Measurements from ENCODE around the gene TMX1.

The TMX1 gene

GRCh38 chr14:51304438-51304837 is 64.4 kb downstream of the TMX1 start:
- H3K27me3 Mint-ChIP-seq (ENCODE audit: low read depth): peaks cover 5% of the 10 kb centered on the region
- H3K4me3 Mint-ChIP-seq: no peak overlapping the region
- no peak for TF ChIP-seq CTCF (IDR thresholded peaks at IDR 0.05; ENCODE audit: unreplicated experiment in 3 of 3)
- no peaks in the 10 kb centered on the region for H3K9me3 Mint-ChIP-seq
- H3K36me3 Mint-ChIP-seq (ENCODE audit: low read depth): no peaks in the 10 kb centered on the region
- H3K4me1 Mint-ChIP-seq: peaks cover 50% of the 10 kb centered on the region
- no peak overlapping the region for H3K27ac Mint-ChIP-seq

- H3K27ac Mint-ChIP-seq: no peak overlapping the region
- no peaks in the 10 kb centered on the region for H3K9me3 Mint-ChIP-seq
- no peaks in the 10 kb centered on the region for H3K36me3 Mint-ChIP-seq (ENCODE audit: low read depth)
- H3K4me1 Mint-ChIP-seq: peaks cover 46% of the 10 kb centered on the region
- peaks cover 3% of the 10 kb centered on the region for H3K27me3 Mint-ChIP-seq (ENCODE audit: low read depth)
- TF ChIP-seq CTCF (IDR thresholded peaks at IDR 0.05; ENCODE audit: unreplicated experiment in 3 of 3): no peak
- no peak overlapping the region for H3K4me3 Mint-ChIP-seq
These were observed 64.9 kb downstream of the TMX1 start for GRCh38 chr14:51304941-51305340.

- Mint-ChIP-seq H3K27me3 (ENCODE audit: low read depth) (peaks cover 3% of the 10 kb centered on the region), H3K9me3 (no peaks in the 10 kb centered on the region), H3K4me3 (no peak overlapping the region), H3K4me1 (peaks cover 54% of the 10 kb centered on the region), H3K36me3 (ENCODE audit: low read depth) (no peaks in the 10 kb centered on the region), H3K27ac (peak overlapping the region in 2 of 3 experiments; percentile 1 to 18)
- no peak for TF ChIP-seq CTCF (IDR thresholded peaks at IDR 0.05; ENCODE audit: unreplicated experiment in 3 of 3)
These were observed 65.7 kb downstream of the TMX1 start for GRCh38 chr14:51305751-51306150.
